DND-41 (cell line): ENCODE results near the gene KHSRP.

ENCODE experiments used
- ATAC-seq: fragments of 200-7000 bp; cut with Tn5 transposase; 3 replicates; pipeline ENCODE4 v1.9.1; 2021; ENCODE audit warnings: low read depth; ENCODE audit not compliant: insufficient read depth
- DNase-seq: peaks from one replicate; pipeline ENCODE4 v3.0.0-alpha.2; 2020
- H2AFZ ChIP-seq: 2 replicates; pipeline ENCODE4 v1.6.0; 2012; ENCODE audit warnings: low read depth, low read length
- H3K27ac ChIP-seq: 2 replicates; pipeline ENCODE4 v1.5.1; 2012; ENCODE audit warnings: low read length, inconsistent platforms
- H3K27me3 ChIP-seq: fragments of 200-600 bp; sonication (generic); 2 replicates; pipeline ENCODE4 v1.6.0; 2012; ENCODE audit warnings: low read length, mild to moderate bottlenecking, inconsistent platforms; ENCODE audit not compliant: insufficient read depth, poor library complexity
- H3K36me3 ChIP-seq: 2 replicates; pipeline ENCODE4 v1.5.1; 2012; ENCODE audit warnings: low read length, inconsistent platforms; ENCODE audit not compliant: insufficient read depth
- H3K4me1 ChIP-seq: 2 replicates; pipeline ENCODE4 v1.5.1; 2012; ENCODE audit warnings: mild to moderate bottlenecking, low read length; ENCODE audit not compliant: insufficient read depth
- H3K4me2 ChIP-seq: 2 replicates; pipeline ENCODE4 v1.6.0; 2012; ENCODE audit warnings: mild to moderate bottlenecking, moderate library complexity, low read length, inconsistent platforms; ENCODE audit not compliant: insufficient read depth
- H3K4me3 ChIP-seq, 2 experiments: fragments of 200-600 bp in 1 of 2; shearing (Covaris generic) in 1 of 2; 2 replicates each; pipeline ENCODE4 v1.5.1; 2012 to 2016; ENCODE audit warnings: inconsistent platforms in 2 of 2, low read length in 2 of 2, mild to moderate bottlenecking in 2 of 2, low read depth in 1 of 2, moderate library complexity in 1 of 2
- H3K79me2 ChIP-seq: 2 replicates; pipeline ENCODE4 v1.6.0; 2012; ENCODE audit warnings: low read length, inconsistent platforms; ENCODE audit not compliant: insufficient read depth
- H3K9ac ChIP-seq: 2 replicates; pipeline ENCODE4 v1.6.0; 2012; ENCODE audit warnings: low read depth, mild to moderate bottlenecking, inconsistent platforms, low read length, moderate library complexity
- H3K9me3 ChIP-seq: 2 replicates; pipeline ENCODE4 v1.5.1; 2012; ENCODE audit warnings: low read length, moderate library complexity, mild to moderate bottlenecking, inconsistent platforms; ENCODE audit not compliant: insufficient read depth, severe bottlenecking
- H4K20me1 ChIP-seq: 2 replicates; pipeline ENCODE4 v1.6.0; 2012; ENCODE audit warnings: low read length; ENCODE audit not compliant: insufficient read depth
- CTCF ChIP-seq: IDR thresholded peaks from 2 replicates; pipeline ENCODE4 v1.5.1; 2012; ENCODE audit warnings: borderline replicate concordance, low read length, moderate library complexity, mild to moderate bottlenecking; ENCODE audit not compliant: poor library complexity, severe bottlenecking; ENCODE audit errors: extremely low read depth
- EZH2 ChIP-seq: IDR thresholded peaks from 3 replicates; pipeline ENCODE4 v1.6.1; 2012; ENCODE audit warnings: borderline replicate concordance, low read depth, mild to moderate bottlenecking, moderate library complexity, low read length, inconsistent platforms; ENCODE audit not compliant: severe bottlenecking

The KHSRP gene

GRCh38 chr19:6416658-6417405 lies 7.8 kb downstream of the KHSRP start:
- no peak for TF ChIP-seq CTCF
- no peak for TF ChIP-seq EZH2
- H2AFZ ChIP-seq, result no peak overlapping the region
- peaks cover 6% of the 10 kb centered on the region for H3K4me1 ChIP-seq
- peaks cover 43% of the 10 kb centered on the region for H3K79me2 ChIP-seq
- H3K27me3 ChIP-seq, result no peaks in the 10 kb centered on the region
- H3K36me3 ChIP-seq, result peaks cover 84% of the 10 kb centered on the region
- no peak for DNase-seq
- no peak overlapping the region for H3K4me3 ChIP-seq
- ATAC-seq, result no peak
- H3K9ac ChIP-seq, result no peak overlapping the region
- no peak overlapping the region for H3K27ac ChIP-seq
- H4K20me1 ChIP-seq, result peaks cover 87% of the 10 kb centered on the region
- H3K4me2 ChIP-seq, result no peak overlapping the region
- H3K9me3 ChIP-seq, result no peaks in the 10 kb centered on the region

GRCh38 chr19:6415591-6416190 lies 8.9 kb downstream of the KHSRP start:
- peaks cover 78% of the 10 kb centered on the region for H4K20me1 ChIP-seq
- no peaks in the 10 kb centered on the region for H3K9me3 ChIP-seq
- peaks cover 32% of the 10 kb centered on the region for H3K79me2 ChIP-seq
- TF ChIP-seq CTCF (no peak), EZH2 (no peak)
- H3K4me3 ChIP-seq, result no peak overlapping the region
- H3K27ac ChIP-seq, result no peak overlapping the region
- DNase-seq (no peak), ATAC-seq (no peak)
- no peaks in the 10 kb centered on the region for H3K4me1 ChIP-seq
- H3K27me3 ChIP-seq, result no peaks in the 10 kb centered on the region
- H2AFZ ChIP-seq, result no peak overlapping the region
- H3K4me2 ChIP-seq, result no peak overlapping the region
- peaks cover 73% of the 10 kb centered on the region for H3K36me3 ChIP-seq
- no peak overlapping the region for H3K9ac ChIP-seq

GRCh38 chr19:6414793-6415590 lies 9.6 kb downstream of the KHSRP start:
- H3K9me3 ChIP-seq, result no peaks in the 10 kb centered on the region
- TF ChIP-seq CTCF, result no peak
- TF ChIP-seq EZH2, result no peak
- no peak overlapping the region for H3K4me2 ChIP-seq
- H2AFZ ChIP-seq, result no peak overlapping the region
- no peaks in the 10 kb centered on the region for H3K27me3 ChIP-seq
- H4K20me1 ChIP-seq, result peaks cover 72% of the 10 kb centered on the region
- no peak for ATAC-seq
- H3K79me2 ChIP-seq, result peaks cover 25% of the 10 kb centered on the region
- peaks cover 66% of the 10 kb centered on the region for H3K36me3 ChIP-seq
- DNase-seq, result no peak
- no peaks in the 10 kb centered on the region for H3K4me1 ChIP-seq
- no peak overlapping the region for H3K27ac ChIP-seq
- no peak overlapping the region for H3K9ac ChIP-seq
- H3K4me3 ChIP-seq, result no peak overlapping the region
